HL-60 (cell line): ENCODE measurements around the gene TAF3.

Experiments
- DNase-seq, 2 experiments: peaks; one replicate each; pipeline ENCODE4 v3.0.0-alpha.2; 2010 to 2020; ENCODE audit warnings: low read depth in 1 of 2, low spot score in 1 of 2
- H3K27ac ChIP-seq: fragments of 250-450 bp; sonication (Bioruptor Pico); replicated peaks from 2 replicates; pipeline ENCODE4 v1.5.1; 2020; ENCODE audit warnings: mild to moderate bottlenecking, moderate library complexity
- H3K27me3 ChIP-seq: fragments of 250-450 bp; sonication (Bioruptor Pico); 2 replicates; pipeline ENCODE4 v1.5.1; 2021; ENCODE audit warnings: mild to moderate bottlenecking, moderate library complexity; ENCODE audit not compliant: insufficient read depth, poor library complexity, severe bottlenecking
- H3K4me3 ChIP-seq: replicated peaks from 2 replicates; pipeline ENCODE4 v1.5.1; 2011; ENCODE audit warnings: mild to moderate bottlenecking, control low read depth, low read length; ENCODE audit not compliant: insufficient read depth
- CTCF ChIP-seq: IDR thresholded peaks from one replicate; pipeline ENCODE4 v1.5.1; 2011; ENCODE audit warnings: low read length, control low read depth, inconsistent platforms; ENCODE audit not compliant: insufficient read depth
- GABPA ChIP-seq: IDR thresholded peaks from 2 replicates; pipeline ENCODE4 v1.6.1; 2012; ENCODE audit warnings: low read depth
- POLR2AphosphoS5 ChIP-seq: IDR thresholded peaks from 2 replicates; pipeline ENCODE4 v1.6.1; 2012; ENCODE audit warnings: low read depth
- REST ChIP-seq: IDR thresholded peaks from 2 replicates; pipeline ENCODE4 v1.6.1; 2012; ENCODE audit warnings: low read depth; ENCODE audit not compliant: insufficient replicate concordance
- SPI1 ChIP-seq: IDR thresholded peaks from 2 replicates; pipeline ENCODE4 v1.6.1; 2012; ENCODE audit warnings: low read depth, mild to moderate bottlenecking, borderline replicate concordance

The TAF3 gene

GRCh38 chr10:7891634-7892033, 73.3 kb downstream of the TAF3 start:
- DNase-seq = no peak
- no peak overlapping the region for H3K27ac ChIP-seq

GRCh38 chr10:7892146-7892545, 73.8 kb downstream of the TAF3 start:
- no peak overlapping the region for H3K4me3 ChIP-seq
- no peak for DNase-seq
- no peak for TF ChIP-seq GABPA
- no peak for TF ChIP-seq REST
- no peak for TF ChIP-seq POLR2AphosphoS5
- TF ChIP-seq SPI1 = no peak
- TF ChIP-seq CTCF = no peak
- H3K27me3 ChIP-seq = no peaks in the 10 kb centered on the region
- H3K27ac ChIP-seq = no peak overlapping the region

More at GRCh38 chr10:7891634-7892033, 73.3 kb downstream of the TAF3 start:
- Histone ChIP-seq H3K4me3 (no peak overlapping the region), H3K27me3 (no peaks in the 10 kb centered on the region)
- TF ChIP-seq CTCF (no peak), REST (no peak), POLR2AphosphoS5 (no peak), GABPA (no peak), SPI1 (no peak)

GRCh38 chr10:7895699-7896090, 77.4 kb downstream of the TAF3 start:
- no peak for DNase-seq
- H3K27me3 ChIP-seq = no peaks in the 10 kb centered on the region
- TF ChIP-seq REST (no peak), POLR2AphosphoS5 (no peak), SPI1 (no peak), GABPA (no peak), CTCF (no peak)
- no peak overlapping the region for H3K4me3 ChIP-seq
- no peak overlapping the region for H3K27ac ChIP-seq
